Measurements from ENCODE around the gene MSL3B.

The MSL3B gene

DNA sequence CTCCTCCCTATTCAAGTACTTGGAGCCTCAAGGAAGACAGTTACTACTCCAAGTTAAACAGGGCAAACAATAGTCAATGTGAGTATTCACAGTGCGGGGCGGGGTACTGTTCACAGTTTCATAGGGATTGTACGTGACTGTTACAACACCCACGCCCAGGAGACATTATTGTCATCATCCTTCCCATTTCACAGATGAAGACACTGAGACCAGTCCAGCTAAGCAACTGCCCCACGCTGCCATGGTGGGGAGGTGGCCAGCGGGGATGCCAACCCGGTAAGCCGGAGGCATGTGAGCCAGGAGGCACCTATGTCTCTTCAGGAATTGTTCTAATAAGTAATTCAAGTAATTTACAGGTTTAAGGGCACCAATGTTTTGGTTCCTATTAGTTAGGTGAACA, 14.8 kb downstream of the MSL3B start:
- DNase-seq (ENCODE audit: low read depth in 2 of 2) = no peak

DNA sequence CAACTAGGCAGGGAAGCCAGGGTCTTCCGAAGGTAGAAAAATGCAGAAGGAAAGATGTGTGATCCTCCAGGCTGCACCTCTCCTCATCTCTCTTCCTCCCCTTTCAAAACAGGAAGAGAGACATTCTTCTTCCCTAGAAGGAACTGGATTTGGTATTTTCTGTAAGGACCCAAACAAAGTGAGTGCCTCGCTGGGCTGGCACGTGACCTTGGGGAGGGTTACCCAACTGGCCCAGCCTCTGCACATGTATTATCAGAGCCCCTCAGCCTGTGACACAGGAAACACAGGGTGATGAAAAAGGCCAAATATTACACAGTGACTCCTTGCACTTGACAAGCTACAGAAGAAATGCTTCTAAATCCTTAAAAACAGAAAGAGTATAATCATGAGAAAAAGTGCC, 16.1 kb downstream of the MSL3B start:
- DNase-seq (ENCODE audit: low read depth in 2 of 2) = no peak

DNA sequence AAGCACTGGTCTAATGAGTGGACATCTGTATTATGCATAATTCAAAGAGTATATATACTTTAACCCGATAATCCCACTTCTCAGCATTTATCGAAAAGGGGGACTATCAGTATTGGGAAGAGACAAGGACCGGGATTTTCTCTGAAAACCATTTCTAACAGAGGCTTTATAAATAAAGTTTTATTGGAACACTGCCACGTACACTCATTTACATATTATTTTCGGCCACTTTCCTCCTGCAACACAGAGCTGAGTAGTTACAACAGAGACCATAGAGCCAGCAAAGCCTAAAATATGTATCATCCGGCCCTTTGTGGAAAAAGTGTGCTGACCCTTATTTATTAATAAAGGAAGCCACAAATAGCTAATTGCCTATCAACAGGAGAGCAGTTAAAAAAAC, 17.0 kb downstream of the MSL3B start:
- no peak for DNase-seq (ENCODE audit: low read depth in 2 of 2)

DNA sequence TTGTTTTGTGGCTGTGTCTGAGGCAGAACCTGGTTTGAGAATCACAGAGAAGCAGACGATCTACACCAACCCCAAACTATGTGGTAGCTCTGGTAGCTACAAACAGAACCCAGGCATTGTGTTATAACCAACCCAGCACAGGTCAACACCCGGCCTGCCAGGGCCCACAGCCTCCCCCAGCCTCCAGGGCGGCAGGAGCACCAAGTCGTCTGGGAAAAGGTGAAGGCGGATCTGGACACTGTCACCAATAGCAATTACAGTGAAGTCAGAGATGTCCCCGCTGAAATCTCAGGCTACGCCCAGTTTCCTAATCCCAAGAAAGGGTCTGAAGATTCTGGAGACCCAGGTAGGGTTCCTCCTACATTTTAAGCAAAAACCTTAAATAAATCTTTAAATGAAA, 17.4 kb downstream of the MSL3B start:
- DNase-seq (ENCODE audit: low read depth in 2 of 2) = no peak

DNA sequence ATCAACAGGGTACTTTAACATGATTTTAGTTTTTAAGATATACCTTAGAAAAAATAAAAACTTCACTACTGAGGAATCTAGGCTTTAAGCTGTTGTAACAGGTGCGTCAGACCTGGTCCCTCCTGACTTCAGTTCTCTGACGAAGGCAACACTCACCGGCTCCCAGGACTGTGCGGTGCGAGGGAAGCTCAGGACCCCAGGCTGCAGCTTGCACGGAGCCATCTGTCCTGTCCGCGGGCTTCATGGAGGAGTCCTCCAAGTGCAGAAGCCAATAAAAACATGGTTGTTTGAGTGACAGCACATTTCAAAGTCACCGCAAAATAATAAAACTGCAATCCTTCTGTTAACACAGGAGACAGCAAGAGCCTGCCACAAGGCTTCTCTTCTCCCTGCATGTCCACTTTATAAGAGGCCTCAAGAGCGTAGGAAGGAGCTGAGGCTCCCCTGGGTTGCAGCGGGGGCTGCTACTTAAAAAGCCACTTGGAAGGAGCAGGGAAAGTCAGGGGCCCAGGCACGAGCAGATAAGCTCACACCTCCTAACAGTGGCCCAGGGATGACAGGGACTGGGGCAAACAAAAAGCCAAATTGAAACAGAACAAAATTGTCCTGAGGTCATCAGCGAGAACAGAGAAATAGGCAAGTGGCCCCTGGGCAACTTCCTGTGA, 18.4 kb downstream of the MSL3B start:
- no peak for DNase-seq (ENCODE audit: low read depth in 2 of 2)

DNA sequence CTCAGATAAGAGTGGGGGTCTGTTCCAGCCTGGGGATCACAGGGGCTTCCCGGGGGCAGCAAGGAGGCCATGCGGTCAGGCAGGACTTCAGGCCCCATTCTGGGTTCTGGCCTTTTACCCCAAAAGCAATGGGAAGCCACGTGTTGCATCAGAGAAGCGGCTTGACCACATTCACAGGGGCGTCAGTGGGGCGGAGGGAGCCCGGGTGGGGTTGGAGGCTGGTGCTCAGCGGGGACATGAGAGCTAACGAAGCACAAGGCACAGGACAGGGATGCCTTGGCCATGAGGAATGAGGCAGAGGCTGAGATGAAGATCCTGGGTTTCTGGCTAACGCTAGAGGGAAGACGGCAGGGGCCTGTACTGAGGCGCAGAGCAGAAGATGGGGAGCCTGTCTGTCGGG, 19.9 kb downstream of the MSL3B start:
- DNase-seq (ENCODE audit: low read depth in 2 of 2) = no peak

DNA sequence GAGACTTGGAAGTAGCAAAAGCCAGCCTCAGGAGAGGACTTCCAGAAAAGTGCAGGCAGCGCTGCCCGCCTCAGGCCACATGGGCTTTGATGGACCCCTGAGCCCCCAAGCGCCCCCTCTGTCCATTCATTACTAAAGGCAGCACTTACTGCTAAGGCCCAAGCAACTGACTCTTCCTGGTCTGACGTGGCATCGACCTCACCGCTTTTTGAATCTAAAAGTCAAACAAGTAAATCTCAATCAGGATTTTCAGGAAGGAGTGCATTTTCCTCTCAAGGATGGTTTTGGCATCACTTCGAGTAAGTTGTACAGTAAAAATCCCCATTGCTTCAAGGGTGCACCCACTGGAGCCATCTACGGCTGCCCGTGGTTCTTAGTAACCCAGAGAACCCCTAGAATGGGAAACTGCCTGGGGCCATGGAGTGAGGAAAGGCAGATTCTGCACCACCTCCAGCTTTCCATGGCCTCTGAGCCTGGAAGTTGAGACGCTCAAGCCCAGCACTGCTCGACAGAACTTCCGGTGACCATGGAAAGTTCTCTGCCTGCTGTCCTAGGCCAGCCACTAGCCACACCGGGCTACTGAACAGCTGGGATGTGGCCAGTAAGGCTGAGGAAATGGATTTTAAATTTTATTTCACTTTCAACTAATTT, 20.8 kb downstream of the MSL3B start:
- DNase-seq (ENCODE audit: low read depth in 2 of 2) = no peak

DNA sequence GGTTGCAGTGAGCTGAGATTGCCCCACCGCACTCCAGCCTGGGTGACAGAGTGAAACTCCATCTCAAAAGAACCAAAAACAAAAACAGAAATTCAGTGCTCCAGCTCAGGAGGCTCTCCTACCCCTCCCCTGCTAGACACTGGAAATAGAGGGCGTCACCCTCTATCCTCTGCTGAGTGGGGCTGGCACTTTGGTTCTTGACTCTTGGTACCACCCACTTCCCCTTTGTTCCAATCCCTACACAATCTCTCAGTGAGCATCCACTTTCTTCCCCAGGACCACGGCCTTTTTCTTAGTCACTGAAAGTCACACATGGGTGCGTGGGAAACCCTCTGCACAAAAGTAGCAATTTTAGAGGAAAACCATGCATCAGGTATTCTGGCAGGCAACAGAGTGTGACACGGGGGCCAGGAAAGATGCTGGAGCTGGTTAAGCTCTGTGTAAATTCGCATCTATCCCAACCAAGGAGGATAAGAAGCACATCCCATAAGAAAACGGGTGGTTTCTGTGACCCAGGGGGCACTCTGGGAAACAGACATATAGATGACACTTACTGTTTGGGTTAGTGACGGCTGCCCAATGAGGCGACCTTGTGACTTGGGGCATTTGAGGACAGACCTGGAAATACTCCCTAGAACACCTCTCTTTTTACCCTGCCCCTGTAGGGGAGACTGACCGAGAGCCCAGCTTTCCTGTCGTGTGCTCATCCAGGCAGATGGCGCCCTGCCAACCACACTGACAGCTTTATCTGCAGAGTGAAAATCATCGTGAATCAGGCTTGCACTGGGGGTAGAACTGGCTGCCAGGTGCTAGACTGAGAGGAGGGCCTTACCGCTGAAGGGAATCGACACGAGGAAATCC, 21.6 kb downstream of the MSL3B start:
- DNase-seq (ENCODE audit: low read depth in 2 of 2) = no peak

DNA sequence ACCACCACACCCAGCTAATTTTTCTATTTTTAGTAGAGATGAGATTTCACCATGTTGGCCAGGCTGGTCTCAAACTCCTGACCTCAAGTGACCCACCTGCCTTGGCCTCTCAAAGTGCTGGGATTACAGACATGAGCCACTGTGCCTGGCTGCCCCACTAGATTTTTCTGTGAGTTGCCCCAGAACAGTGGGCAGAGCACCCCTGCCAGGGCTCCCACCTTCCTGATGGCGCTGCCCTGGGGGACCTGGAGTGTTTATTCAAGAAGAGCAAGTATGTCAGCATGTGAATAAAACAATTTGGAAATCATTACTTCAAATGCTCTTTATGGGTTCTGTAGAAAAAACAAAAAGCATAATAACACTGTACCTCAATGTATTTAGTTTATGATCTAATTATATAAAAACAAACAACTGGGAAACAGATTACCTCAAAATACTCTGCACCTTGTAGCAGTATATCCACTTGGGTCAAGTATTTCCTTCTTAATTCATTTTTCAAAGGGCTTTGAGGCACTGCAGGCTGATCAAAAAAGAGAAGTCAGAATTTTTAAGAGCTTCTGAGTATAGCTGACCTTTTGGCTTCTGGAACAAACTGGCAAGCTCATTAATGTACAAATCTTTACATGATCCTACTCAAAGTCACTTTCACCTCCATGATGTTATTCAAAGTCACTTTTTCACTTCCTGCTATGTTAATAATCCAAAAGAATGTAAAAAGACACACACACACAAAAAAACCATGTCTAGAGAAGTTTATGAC, 22.7 kb downstream of the MSL3B start:
- DNase-seq (ENCODE audit: low read depth in 2 of 2) = no peak

DNA sequence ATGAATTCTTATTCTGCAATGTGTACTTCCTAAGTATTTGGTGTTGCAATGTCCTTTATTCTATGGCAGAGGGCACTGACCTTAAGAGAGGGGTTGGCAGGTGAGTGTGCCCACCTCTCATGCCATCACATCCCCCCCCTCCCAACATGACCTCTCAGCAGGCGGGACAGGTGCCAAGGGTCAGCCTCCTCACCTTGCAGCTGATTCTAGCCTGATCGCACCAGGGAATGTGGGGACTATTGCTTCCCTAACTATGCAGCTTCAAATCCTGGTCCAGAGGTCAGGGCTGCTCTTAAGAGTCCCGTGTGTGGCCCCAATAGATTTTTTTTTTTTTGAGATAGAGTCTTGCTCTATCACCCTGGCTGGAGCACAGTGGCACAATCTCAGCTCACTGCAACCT, 23.4 kb downstream of the MSL3B start:
- DNase-seq (ENCODE audit: low read depth in 2 of 2) = no peak

DNA sequence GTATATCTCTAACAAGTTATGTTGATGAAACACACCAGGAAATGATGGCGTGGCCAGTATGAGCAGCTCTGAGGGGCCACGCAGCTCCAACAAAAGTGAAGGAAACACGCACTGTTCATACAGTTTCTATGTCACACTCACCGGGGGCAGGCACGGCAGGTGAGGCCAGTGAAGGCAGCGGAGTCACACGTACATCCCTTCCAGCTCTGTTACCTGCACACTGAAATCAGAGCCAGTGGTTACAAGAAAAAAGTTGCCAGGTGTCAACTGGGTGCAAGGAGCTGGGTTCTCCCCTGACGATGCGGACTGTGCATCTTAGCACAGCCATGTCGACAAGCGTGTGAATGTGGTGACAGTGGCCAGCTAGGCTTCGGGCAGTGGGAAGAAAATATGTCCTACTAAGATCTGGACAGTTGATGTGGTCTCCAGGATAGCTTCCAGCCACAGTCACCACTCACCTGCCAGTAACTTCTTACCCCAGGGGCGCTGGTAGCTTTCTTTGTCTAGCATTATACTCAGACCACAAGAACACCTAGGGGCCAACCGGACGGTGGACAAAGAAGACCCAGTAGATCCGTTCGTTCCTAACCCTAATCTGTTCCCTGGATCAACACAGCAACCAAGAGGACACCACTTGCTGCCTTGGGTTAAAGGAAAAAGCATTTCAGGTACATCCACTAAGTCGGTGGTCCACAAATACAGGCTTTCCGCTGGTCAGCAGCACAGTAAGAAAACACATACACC, 23.9 kb downstream of the MSL3B start:
- DNase-seq (ENCODE audit: low read depth in 2 of 2) = no peak

DNA sequence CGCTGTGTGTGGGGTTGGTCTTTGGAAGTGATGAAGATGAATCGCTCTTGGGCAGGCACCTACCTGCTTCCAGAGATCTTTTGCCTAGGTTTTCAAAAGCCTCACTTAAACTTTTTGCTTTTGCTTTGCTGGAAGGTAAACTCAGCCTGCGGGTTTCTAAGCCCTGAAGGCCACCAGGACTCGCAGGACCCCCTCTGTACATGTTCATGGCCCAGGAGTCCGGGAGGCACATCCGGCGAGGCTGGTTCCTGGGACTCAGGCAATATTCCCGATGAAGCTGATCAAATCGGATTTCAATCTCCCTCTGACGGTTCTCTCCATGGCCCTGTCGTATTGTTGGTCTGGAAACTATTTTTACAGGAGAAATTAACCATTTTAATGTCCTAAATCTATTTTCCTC, 27.0 kb downstream of the MSL3B start:
- DNase-seq (ENCODE audit: low read depth in 2 of 2) = no peak

DNA sequence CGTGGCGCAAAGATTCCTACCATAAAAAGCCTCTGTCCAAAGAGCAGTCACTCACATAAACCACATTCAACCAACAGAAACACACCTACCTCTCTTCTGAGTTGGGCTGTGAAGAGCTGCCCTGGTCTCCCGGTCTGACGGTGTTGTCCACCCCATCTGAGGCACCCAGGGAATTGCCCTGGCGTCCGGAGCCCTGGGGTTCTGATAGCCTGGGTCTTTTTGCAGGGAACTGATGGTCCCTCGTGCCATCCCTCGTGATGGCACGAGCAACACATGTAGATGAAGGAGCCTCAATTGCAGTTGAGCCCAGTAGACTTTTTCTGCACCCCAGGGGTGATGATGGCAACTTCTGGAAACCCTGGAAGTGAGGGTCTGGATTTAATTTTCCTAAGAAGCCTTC, 27.7 kb downstream of the MSL3B start:
- DNase-seq (ENCODE audit: low read depth in 2 of 2) = no peak

DNA sequence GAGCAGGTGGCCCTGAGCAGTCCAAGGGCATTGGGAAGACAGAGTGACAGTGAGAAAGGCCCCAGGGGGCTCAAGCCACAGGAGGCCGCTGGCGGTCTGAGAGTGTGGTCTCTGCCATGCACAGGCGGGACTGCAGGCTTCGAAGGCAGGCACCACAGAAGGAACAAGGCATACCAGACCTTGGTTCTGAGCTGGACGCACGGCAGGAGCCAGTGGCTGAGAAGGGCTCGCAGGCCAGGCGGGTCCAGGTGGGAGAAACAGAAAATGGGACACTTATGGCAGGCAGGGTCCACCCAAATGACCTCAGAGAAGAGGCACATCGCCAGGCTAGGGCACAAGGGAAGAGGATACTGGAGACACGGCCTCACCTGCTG, 28.8 kb downstream of the MSL3B start:
- no peak for DNase-seq (ENCODE audit: low read depth in 2 of 2)

DNA sequence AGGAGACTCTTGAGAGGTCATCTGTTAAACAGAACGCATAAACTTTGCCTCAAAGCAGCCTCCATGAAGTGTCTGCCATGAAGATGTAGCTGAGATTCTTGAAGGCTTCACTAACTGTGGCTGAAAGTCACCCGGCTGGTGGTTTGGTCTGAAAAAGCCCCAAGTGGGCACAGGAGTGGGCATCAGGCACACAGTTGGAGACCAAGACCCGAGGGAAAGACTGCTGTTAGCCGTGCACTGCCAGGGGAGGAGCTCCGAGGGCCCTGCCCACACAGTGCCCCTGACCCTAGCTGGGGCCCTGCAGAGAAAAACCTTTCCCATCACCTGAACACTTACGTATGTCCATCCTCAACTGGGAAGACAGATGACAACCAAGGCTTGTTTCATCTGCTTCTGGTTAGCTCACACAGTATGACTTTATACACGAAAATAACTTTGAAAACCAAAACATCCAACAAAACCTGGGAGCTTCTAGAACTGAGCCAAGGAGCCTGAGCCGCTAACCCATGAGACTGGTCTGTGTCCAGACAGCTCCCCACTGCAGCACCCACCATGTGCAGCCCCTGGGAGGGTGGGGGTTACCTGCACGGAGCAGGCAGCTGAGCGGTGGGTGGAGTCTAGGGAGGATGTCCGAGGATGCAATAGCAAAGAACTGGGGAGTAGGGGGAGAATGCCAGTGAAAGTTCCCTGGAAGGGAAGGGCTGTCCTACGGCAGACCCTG, 29.3 kb downstream of the MSL3B start:
- DNase-seq (ENCODE audit: low read depth in 2 of 2) = no peak

DNA sequence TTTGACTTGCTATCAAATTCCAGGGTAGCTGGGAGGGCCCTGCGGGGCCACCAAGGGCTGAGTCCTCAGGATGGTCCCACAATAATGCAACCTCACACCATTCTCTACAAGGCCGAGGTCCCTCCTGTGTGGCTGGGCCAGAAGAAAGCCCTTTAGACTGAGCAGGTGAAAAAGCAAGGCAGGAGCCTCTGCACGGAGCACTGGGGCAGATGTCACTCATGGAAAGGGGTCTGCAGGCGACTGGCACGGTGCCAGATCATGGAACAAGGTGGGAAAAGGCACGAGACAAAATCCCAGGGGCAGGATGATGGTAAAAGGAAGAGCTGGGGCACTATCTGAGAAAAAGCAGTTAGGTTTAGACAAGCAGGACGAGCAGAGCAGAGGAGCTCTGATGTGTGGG, 29.9 kb downstream of the MSL3B start:
- DNase-seq (ENCODE audit: low read depth in 2 of 2) = no peak

DNA sequence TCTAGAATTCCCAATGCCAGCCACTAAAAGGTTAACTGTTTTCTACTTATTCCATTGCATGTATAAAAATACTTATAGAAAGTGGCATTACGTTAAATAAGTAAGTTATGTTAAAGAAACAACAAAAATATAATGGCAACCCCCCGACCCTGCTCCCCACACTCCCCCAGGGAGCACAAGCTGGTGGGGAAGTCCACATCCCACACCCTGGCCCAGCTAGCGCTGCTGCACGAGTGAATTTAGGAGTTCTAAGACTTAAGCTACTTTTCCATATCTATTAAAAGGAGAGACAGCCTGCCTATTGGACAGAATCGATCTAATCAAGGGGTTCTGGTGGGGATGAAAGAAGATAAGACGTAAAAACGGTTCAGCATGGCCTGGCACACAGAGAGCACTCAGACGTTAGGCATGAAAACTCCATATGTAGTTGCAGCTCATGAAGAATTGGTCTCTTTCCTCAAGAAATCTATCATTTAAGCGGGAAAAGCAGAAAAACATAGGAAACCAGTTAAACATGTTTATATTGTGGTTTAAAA, 30.4 kb downstream of the MSL3B start:
- no peak for DNase-seq (ENCODE audit: low read depth in 2 of 2)

DNA sequence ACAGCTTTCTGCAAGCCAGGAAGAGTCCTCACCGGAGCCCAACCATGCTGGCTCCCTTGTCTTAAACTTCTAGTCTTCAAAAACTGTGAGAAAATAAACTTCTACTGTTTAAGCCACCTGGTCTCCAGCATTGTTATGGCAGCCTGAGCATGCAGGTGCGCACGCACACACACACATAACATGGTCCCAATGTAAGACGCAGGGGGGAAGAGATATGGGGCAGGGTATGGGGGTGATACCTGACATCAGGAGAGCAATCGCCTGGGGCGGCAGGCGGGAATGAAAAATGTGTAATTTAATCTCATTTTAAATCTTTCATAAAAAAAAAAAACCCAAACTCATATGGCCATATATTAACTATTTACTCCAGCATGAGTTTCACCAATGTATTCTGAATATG, 31.8 kb downstream of the MSL3B start:
- DNase-seq (ENCODE audit: low read depth in 2 of 2) = no peak

DNA sequence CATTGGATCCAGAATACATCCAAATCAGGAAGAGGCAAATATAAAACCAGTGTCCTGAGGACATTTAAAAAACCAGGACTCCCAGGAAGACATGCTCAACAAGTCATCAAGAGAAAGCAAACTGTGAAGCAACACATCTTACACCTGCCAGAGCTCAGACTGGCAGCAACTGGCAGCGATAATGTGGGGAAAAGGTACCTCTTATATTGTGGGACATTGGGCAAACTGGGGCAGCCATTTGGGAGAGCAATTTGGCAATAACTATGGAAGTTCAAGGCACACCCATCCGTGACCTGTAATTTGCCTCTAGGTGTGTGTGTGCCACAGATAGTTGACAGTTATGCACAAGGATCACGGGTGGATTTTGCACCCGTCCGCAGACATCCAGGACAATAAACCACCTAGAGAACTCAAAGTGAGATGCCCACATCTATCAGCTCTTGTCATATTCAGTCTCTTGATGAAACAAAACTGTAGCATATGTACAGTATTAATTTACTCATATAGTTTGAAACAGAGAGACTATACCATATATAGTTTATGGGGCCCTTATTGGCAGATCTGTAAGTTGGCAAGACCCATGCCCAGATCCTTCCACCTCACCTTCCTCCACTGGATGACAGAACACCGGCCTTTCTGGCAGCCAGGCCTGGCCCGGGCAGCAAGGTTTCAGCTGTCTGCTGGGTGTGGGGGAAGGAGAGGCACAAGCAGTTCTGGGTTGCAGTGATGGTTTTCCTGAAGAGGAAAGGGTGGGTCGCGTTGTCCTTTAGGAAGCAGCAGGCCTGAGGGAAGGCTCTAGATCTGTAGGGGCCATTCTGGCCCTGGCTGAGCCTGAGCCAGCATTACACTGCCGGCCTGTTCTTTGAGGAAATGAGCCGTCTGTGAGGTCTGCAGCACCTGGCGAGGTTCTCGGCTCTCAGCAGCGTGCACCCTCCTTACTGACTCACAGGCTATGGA, 32.7 kb downstream of the MSL3B start:
- no peak for DNase-seq (ENCODE audit: low read depth in 2 of 2)

DNA sequence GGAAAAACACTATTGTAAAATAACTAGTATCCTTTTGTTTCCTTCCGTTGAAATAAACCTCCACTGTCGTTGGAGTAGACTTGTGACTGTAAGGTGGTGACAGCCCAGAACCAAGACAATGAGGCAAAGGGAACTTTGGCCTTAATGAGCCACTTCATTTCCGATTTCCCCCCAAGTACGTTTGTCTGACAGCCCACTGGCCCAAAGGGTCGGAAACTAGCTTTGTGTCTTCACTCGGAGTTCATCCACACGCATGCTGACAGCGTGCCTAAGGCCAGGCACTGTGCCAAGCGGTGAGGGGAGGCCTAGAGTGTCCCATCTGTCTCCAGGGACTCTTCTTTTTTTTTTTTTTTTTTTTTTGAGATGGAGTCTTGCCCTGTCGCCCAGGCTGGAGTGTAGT, 34.8 kb downstream of the MSL3B start:
- DNase-seq (ENCODE audit: low read depth in 2 of 2) = no peak
